Gastroesophageal sphincter (tissue), 3 donors: Measurements from ENCODE around the gene PTPRN2.

ENCODE experiments used
- EP300 ChIP-seq: sonication (generic); formaldehyde crosslinking; IDR thresholded peaks from one replicate; pipeline ENCODE4 v1.6.1; 2017; ENCODE audit warnings: antibody characterized with exemption, mild to moderate bottlenecking
- POLR2A ChIP-seq, 2 donors: fragments of 450-650 bp; IDR thresholded peaks; one replicate each; pipeline ENCODE4 v1.6.1; 2017; ENCODE audit warnings: antibody characterized with exemption in 2 of 2, mild to moderate bottlenecking in 2 of 2, moderate library complexity in 1 of 2
- POLR2AphosphoS5 ChIP-seq: sonication (generic); formaldehyde crosslinking; IDR thresholded peaks from one replicate; pipeline ENCODE4 v1.6.1; 2017; ENCODE audit warnings: antibody characterized with exemption
- TF ChIP-seq, protein P1 (sequence below), 4 experiments: fragments of 200-600 bp in 2 of 4; fragments of 450-650 bp in 2 of 4; sonication (generic) in 1 of 4; IDR thresholded peaks; one replicate each; pipeline ENCODE4 v1.5.1; 2017 to 2019; ENCODE audit warnings: antibody characterized with exemption in 4 of 4, mild to moderate bottlenecking in 2 of 4, moderate library complexity in 2 of 4

GRCh38 chr7:158296798-158297104 is 290.9 kb downstream of the PTPRN2 start:
- TF ChIP-seq, protein P1, sequence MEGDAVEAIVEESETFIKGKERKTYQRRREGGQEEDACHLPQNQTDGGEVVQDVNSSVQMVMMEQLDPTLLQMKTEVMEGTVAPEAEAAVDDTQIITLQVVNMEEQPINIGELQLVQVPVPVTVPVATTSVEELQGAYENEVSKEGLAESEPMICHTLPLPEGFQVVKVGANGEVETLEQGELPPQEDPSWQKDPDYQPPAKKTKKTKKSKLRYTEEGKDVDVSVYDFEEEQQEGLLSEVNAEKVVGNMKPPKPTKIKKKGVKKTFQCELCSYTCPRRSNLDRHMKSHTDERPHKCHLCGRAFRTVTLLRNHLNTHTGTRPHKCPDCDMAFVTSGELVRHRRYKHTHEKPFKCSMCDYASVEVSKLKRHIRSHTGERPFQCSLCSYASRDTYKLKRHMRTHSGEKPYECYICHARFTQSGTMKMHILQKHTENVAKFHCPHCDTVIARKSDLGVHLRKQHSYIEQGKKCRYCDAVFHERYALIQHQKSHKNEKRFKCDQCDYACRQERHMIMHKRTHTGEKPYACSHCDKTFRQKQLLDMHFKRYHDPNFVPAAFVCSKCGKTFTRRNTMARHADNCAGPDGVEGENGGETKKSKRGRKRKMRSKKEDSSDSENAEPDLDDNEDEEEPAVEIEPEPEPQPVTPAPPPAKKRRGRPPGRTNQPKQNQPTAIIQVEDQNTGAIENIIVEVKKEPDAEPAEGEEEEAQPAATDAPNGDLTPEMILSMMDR (IDR thresholded peaks at IDR 0.05) = no peak
- TF ChIP-seq POLR2A (IDR thresholded peaks at IDR 0.05) (no peak), POLR2AphosphoS5 (no peak), EP300 (no peak)
